Keratinocyte (primary cell): ENCODE results near the gene SRSF9. TPM values are rescaled to one million over a fixed set of nuclear protein-coding genes. Genes with fewer than 3 reads are reported as not detected.

Experiments
- DNase-seq: peaks from one replicate; pipeline ENCODE4 v3.0.0-alpha.2; 2011; ENCODE audit warnings: low read depth, missing footprints, low spot score
- FAIRE-seq: peaks from 2 replicates; lab custom pipeline; 2011; peaks lifted over from hg19 to GRCh38; lab: Jason Lieb, UNC
- H2AFZ ChIP-seq: 2 replicates; pipeline ENCODE4 v1.6.0; 2012; ENCODE audit warnings: low read length, control low read depth, inconsistent platforms; ENCODE audit not compliant: control insufficient read depth
- H3K27ac ChIP-seq: 2 replicates; pipeline ENCODE4 v1.5.1; 2011; ENCODE audit warnings: low read length; ENCODE audit not compliant: control insufficient read depth, insufficient read depth
- H3K27me3 ChIP-seq: 3 replicates; pipeline ENCODE4 v1.6.0; 2011; ENCODE audit warnings: low read length; ENCODE audit not compliant: control insufficient read depth, insufficient read depth; ENCODE audit errors: extremely low read depth
- H3K36me3 ChIP-seq, 2 experiments: 2 replicates in 1 of 2; 3 replicates in 1 of 2; pipeline ENCODE4 v1.5.1; 2011; ENCODE audit warnings: low read length in 2 of 2, mild to moderate bottlenecking in 1 of 2; ENCODE audit not compliant: control insufficient read depth in 2 of 2, insufficient read depth in 2 of 2; ENCODE audit errors: extremely low read depth in 1 of 2
- H3K4me1 ChIP-seq: 3 replicates; pipeline ENCODE4 v1.5.1; 2011; ENCODE audit warnings: low read length; ENCODE audit not compliant: control insufficient read depth, insufficient read depth; ENCODE audit errors: extremely low read depth
- H3K4me2 ChIP-seq: 3 replicates; pipeline ENCODE4 v1.6.0; 2011; ENCODE audit warnings: low read depth, low read length; ENCODE audit not compliant: control insufficient read depth, insufficient read depth; ENCODE audit errors: extremely low read depth
- H3K4me3 ChIP-seq, 3 experiments: fragments of 200-600 bp in 1 of 3; sonication (generic) in 1 of 3; 2 replicates in 2 of 3; 3 replicates in 1 of 3; pipeline ENCODE4 v1.5.1; 2011 to 2016; ENCODE audit warnings: low read length in 3 of 3, mild to moderate bottlenecking in 3 of 3, control low read depth in 2 of 3, inconsistent platforms in 1 of 3, low read depth in 1 of 3, mixed read lengths in 1 of 3, mixed run types in 1 of 3, moderate library complexity in 1 of 3; ENCODE audit not compliant: control insufficient read depth in 2 of 3, insufficient read depth in 2 of 3; ENCODE audit errors: extremely low read depth in 1 of 3
- H3K79me2 ChIP-seq: 2 replicates; pipeline ENCODE4 v1.6.0; 2012; ENCODE audit warnings: low read length; ENCODE audit not compliant: control insufficient read depth, insufficient read depth
- H3K9ac ChIP-seq: 3 replicates; pipeline ENCODE4 v1.6.0; 2011; ENCODE audit warnings: low read length; ENCODE audit not compliant: control insufficient read depth, insufficient read depth; ENCODE audit errors: extremely low read depth
- H3K9me1 ChIP-seq: 3 replicates; pipeline ENCODE4 v1.6.0; 2011; ENCODE audit warnings: low read length; ENCODE audit not compliant: control insufficient read depth, insufficient read depth; ENCODE audit errors: extremely low read depth
- H3K9me3 ChIP-seq: 2 replicates; pipeline ENCODE4 v1.5.1; 2012; ENCODE audit warnings: low read depth, low read length; ENCODE audit not compliant: control insufficient read depth
- H4K20me1 ChIP-seq: 3 replicates; pipeline ENCODE4 v1.6.0; 2011; ENCODE audit warnings: low read length; ENCODE audit not compliant: control insufficient read depth, insufficient read depth; ENCODE audit errors: extremely low read depth
- EZH2 ChIP-seq: IDR thresholded peaks from one replicate; pipeline ENCODE4 v1.6.1; 2012; ENCODE audit warnings: inconsistent platforms, mild to moderate bottlenecking, low read length, moderate library complexity
- dilution Hi-C: fragments of 300-500 bp; cut with MboI; formaldehyde crosslinking; loops from one replicate; pipeline ENCODE4 v1.7.0; 2020; ENCODE audit warnings: low sequenced_read_pairs; ENCODE audit not compliant: extremely low pct_ligation_motif_present
- polyA plus RNA-seq, 5 experiments: library from polyadenylated mRNA; depleted of rRNA in 3 of 5; stranded (reverse) in 3 of 5; stranded (forward) in 1 of 5; unstranded in 1 of 5; fragments of >200 nt; gene quantifications; 1 replicate in 1 of 5; 2 replicates in 3 of 5; 3 replicates in 1 of 5; pipeline versions ENCODE4 v1.2.1 to v1.2.3, GENCODE V29; 2011 to 2012; ENCODE audit warnings: missing spikeins in 2 of 5, low read depth in 1 of 5, low replicate concordance in 1 of 5
- TF ChIP-seq, protein P1 (sequence below), 3 experiments: IDR thresholded peaks in 1 of 3; conservative IDR thresholded peaks in 1 of 3; optimal IDR thresholded peaks in 1 of 3; 2 replicates in 2 of 3; 3 replicates in 1 of 3; pipeline versions ENCODE3 to v1.5.1; 2011; ENCODE audit warnings: low read length in 3 of 3, mild to moderate bottlenecking in 3 of 3, moderate library complexity in 2 of 3, control low read depth in 1 of 3, inconsistent platforms in 1 of 3; ENCODE audit not compliant: insufficient read depth in 2 of 3; ENCODE audit errors: extremely low read depth in 1 of 3

The SRSF9 gene
- polyA plus RNA-seq, 1 donor (not counting 4 experiments of a cell fraction or from before 2014, with no cell fraction given) = 159 TPM

DNA sequence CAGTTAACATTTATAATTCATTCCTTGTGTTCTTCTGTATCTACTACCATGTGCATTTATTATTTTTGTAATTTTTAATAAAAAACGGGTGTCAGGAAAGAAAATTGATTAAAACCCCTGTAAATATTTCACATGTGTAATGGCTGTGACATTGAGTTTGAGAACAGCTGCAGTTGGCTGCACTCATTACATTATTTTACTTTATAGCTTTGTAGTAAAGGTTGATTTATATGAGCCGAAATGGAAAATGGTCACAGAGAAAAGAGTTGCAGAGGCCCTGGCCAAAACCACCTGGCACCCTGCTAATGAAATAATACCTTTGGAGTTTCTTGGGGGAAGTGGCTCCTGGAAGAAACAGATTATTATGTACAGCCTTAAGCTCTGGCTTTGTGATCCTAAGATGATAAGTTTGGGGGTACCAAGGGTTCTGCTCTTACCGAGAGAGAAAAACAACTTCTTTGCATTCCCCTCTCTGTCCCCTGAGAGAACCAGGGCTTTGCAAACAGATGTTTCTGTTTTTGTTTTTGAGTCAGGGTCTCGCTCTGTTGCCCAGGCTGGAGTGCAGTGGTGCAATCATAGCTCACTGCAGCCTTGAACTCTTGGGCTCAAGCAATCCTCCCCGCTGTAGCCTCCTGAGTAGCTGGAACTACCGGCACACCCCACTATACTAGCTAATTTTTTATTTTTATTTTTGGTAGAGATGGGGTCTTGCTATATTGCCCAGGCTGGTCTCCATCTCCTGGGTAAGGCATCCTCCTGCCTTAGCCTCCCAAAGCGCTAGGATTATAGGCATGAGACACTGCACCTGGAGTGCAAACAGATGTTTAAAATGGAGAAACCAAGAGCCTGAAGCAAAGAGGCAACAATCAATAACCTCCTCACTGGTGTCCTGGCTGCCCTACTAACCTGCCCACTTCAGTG is 16.7 kb upstream of the SRSF9 start:
- Histone ChIP-seq H3K9me3 (no peaks in the 10 kb centered on the region), H3K4me3 (no peak overlapping the region), H3K4me1 (no peaks in the 10 kb centered on the region), H3K9ac (no peak overlapping the region), H3K36me3 (peaks cover 0 to 6% of the 10 kb centered on the region in 2 experiments), H3K27me3 (no peaks in the 10 kb centered on the region), H3K4me2 (no peak overlapping the region), H3K79me2 (peaks cover 2% of the 10 kb centered on the region), H4K20me1 (peaks cover 2% of the 10 kb centered on the region), H3K9me1 (peaks cover 2% of the 10 kb centered on the region), H3K27ac (no peak overlapping the region), H2AFZ (no peak overlapping the region)
- TF ChIP-seq, protein P1, sequence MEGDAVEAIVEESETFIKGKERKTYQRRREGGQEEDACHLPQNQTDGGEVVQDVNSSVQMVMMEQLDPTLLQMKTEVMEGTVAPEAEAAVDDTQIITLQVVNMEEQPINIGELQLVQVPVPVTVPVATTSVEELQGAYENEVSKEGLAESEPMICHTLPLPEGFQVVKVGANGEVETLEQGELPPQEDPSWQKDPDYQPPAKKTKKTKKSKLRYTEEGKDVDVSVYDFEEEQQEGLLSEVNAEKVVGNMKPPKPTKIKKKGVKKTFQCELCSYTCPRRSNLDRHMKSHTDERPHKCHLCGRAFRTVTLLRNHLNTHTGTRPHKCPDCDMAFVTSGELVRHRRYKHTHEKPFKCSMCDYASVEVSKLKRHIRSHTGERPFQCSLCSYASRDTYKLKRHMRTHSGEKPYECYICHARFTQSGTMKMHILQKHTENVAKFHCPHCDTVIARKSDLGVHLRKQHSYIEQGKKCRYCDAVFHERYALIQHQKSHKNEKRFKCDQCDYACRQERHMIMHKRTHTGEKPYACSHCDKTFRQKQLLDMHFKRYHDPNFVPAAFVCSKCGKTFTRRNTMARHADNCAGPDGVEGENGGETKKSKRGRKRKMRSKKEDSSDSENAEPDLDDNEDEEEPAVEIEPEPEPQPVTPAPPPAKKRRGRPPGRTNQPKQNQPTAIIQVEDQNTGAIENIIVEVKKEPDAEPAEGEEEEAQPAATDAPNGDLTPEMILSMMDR (optimal IDR thresholded peaks at IDR 0.05 in 1 of 3, IDR thresholded peaks at IDR 0.05 in 1 of 3, conservative IDR thresholded peaks at IDR 0.05 in 1 of 3; ENCODE audit: extremely low read depth in 1 of 3, insufficient read depth in 2 of 3, low read length in 3 of 3) = no peak
- TF ChIP-seq EZH2 = no peak
- FAIRE-seq = no peak
- DNase-seq = no peak
- dilution Hi-C loops = no loop called here

DNA sequence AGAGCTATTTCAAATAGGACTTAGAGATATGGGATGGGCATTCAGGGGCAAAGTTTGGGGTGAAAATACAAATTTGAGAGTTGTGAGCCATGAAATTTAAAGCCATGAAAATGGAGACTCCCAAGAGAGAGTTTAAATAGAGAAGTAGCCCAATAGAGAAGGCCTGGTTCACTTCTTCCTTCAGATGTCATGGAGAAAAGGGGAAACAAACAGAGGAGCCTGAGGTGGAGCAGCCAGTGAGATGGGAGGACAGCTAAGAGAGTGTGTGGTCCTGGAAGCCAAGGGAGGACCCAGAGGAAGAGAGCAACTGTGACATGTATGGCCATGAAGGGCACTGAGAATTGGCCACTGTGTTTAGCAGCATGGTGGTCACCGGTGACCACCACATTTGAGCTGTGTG is 14.1 kb upstream of the SRSF9 start:
- no peaks in the 10 kb centered on the region for H3K9me1 ChIP-seq
- H3K79me2 ChIP-seq = no peaks in the 10 kb centered on the region
- H3K36me3 ChIP-seq = no peaks in the 10 kb centered on the region
- no peak overlapping the region for H3K4me3 ChIP-seq
- no peak overlapping the region for H3K9ac ChIP-seq
- no peak overlapping the region for H3K27ac ChIP-seq
- H3K9me3 ChIP-seq = no peaks in the 10 kb centered on the region
- H3K4me1 ChIP-seq = no peaks in the 10 kb centered on the region
- H3K4me2 ChIP-seq = no peak overlapping the region
- no peaks in the 10 kb centered on the region for H3K27me3 ChIP-seq
- no peak for FAIRE-seq
- no peak for TF ChIP-seq EZH2
- TF ChIP-seq, protein P1 (optimal IDR thresholded peaks at IDR 0.05 in 1 of 3, IDR thresholded peaks at IDR 0.05 in 1 of 3, conservative IDR thresholded peaks at IDR 0.05 in 1 of 3; ENCODE audit: extremely low read depth in 1 of 3, insufficient read depth in 2 of 3, low read length in 3 of 3) = no peak
- no peak for DNase-seq
- peaks cover 2% of the 10 kb centered on the region for H4K20me1 ChIP-seq
- no peak overlapping the region for H2AFZ ChIP-seq
- dilution Hi-C loops = no loop called here
